Liver (tissue), 3 donors: ENCODE data around the gene OR2AG1.

Experiments used
- EGR1 ChIP-seq, 2 donors: IDR thresholded peaks; 2 replicates each; pipeline ENCODE4 v1.6.1; 2016 to 2018; ENCODE audit warnings: antibody characterized with exemption in 2 of 2, low read depth in 2 of 2
- FOXA1 ChIP-seq: IDR thresholded peaks from 2 replicates; pipeline ENCODE4 v1.6.1; 2016; ENCODE audit warnings: antibody characterized with exemption
- FOXA2 ChIP-seq: IDR thresholded peaks from 2 replicates; pipeline ENCODE4 v1.6.1; 2016; ENCODE audit warnings: antibody characterized with exemption
- GABPA ChIP-seq, 2 donors: IDR thresholded peaks in 1 of 2; conservative IDR thresholded peaks in 1 of 2; 2 replicates each; pipeline ENCODE4 v1.6.1; 2016; ENCODE audit warnings: antibody characterized with exemption in 2 of 2, mild to moderate bottlenecking in 1 of 2, moderate library complexity in 1 of 2
- HNF4A ChIP-seq, 2 donors: conservative IDR thresholded peaks; 2 replicates each; pipeline ENCODE4 v1.6.1; 2016; ENCODE audit warnings: antibody characterized with exemption in 2 of 2, mild to moderate bottlenecking in 2 of 2
- JUND ChIP-seq, 2 donors: IDR thresholded peaks; 2 replicates each; pipeline ENCODE4 v1.6.1; 2016; ENCODE audit warnings: antibody characterized with exemption in 2 of 2
- RAD21 ChIP-seq, 2 donors: IDR thresholded peaks; 2 replicates each; pipeline ENCODE4 v1.6.1; 2016; ENCODE audit warnings: antibody characterized with exemption in 2 of 2, mild to moderate bottlenecking in 2 of 2
- SP1 ChIP-seq: IDR thresholded peaks from 2 replicates; pipeline ENCODE4 v1.6.1; 2018; ENCODE audit warnings: antibody characterized with exemption, mild to moderate bottlenecking
- TAF1 ChIP-seq: conservative IDR thresholded peaks from 2 replicates; pipeline ENCODE4 v1.6.1; 2016; ENCODE audit warnings: antibody characterized with exemption, mild to moderate bottlenecking
- YY1 ChIP-seq: IDR thresholded peaks from 2 replicates; pipeline ENCODE4 v1.6.1; 2016; ENCODE audit warnings: antibody characterized with exemption, mild to moderate bottlenecking
- TF ChIP-seq, protein P1 (sequence below): fragments of 150-350 bp; IDR thresholded peaks from 2 replicates; pipeline ENCODE4 v1.5.1; 2017; ENCODE audit warnings: improper control_type of control experiment, low read depth, low read length; ENCODE audit not compliant: missing input control
- TF ChIP-seq, protein P2 (sequence below): IDR thresholded peaks from 2 replicates; pipeline ENCODE4 v1.6.1; 2016; ENCODE audit warnings: antibody characterized with exemption
- TF ChIP-seq, protein P3 (sequence below): IDR thresholded peaks from 2 replicates; pipeline ENCODE4 v1.6.1; 2016; ENCODE audit warnings: antibody characterized with exemption
- donor health status: healthy.
- donor health status: healthy.

DNA sequence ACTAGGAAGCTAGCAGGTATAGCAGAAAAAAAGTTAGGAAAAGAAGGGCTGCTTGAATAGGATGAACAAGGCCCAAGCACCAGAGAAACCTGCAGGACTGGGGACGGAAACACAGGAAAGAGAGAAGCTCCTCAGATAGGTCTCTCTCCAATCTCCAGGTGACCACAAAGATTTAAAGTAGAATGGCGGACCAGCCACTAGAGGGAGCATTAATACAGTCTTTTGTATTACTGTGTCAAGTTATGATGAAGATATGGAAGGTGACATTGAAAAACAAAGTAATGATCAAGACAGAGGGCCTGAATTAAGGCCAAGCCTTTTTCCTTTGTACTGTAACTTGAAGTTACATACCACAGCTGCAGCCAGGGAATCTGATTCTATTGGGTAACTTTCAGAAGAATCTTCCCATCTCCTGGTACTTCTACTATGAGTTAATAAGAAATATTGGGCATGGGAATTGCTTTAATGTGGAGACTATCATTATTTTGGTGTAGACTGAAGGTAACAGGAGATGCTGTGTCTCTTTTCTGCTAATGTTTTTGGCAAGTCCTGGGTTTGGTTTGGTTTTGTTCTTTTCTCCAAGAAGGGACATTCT lies 44.9 kb upstream of the OR2AG1 start:
- no peak for TF ChIP-seq YY1
- TF ChIP-seq, protein P1, sequence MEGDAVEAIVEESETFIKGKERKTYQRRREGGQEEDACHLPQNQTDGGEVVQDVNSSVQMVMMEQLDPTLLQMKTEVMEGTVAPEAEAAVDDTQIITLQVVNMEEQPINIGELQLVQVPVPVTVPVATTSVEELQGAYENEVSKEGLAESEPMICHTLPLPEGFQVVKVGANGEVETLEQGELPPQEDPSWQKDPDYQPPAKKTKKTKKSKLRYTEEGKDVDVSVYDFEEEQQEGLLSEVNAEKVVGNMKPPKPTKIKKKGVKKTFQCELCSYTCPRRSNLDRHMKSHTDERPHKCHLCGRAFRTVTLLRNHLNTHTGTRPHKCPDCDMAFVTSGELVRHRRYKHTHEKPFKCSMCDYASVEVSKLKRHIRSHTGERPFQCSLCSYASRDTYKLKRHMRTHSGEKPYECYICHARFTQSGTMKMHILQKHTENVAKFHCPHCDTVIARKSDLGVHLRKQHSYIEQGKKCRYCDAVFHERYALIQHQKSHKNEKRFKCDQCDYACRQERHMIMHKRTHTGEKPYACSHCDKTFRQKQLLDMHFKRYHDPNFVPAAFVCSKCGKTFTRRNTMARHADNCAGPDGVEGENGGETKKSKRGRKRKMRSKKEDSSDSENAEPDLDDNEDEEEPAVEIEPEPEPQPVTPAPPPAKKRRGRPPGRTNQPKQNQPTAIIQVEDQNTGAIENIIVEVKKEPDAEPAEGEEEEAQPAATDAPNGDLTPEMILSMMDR: peak; percentile 68
- peak; percentile 77 to 83 for TF ChIP-seq RAD21 (IDR thresholded peaks at IDR 0.05)
- no peak for TF ChIP-seq JUND (IDR thresholded peaks at IDR 0.05)
- TF ChIP-seq, protein P2, sequence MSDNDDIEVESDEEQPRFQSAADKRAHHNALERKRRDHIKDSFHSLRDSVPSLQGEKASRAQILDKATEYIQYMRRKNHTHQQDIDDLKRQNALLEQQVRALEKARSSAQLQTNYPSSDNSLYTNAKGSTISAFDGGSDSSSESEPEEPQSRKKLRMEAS: no peak
- no peak for TF ChIP-seq GABPA (IDR thresholded peaks at IDR 0.05 in 1 of 2, conservative IDR thresholded peaks at IDR 0.05 in 1 of 2)
- TF ChIP-seq HNF4A (conservative IDR thresholded peaks at IDR 0.05): no peak
- TF ChIP-seq FOXA1: no peak
- TF ChIP-seq TAF1: no peak
- TF ChIP-seq FOXA2: no peak
- no peak for TF ChIP-seq SP1
- TF ChIP-seq, protein P3, sequence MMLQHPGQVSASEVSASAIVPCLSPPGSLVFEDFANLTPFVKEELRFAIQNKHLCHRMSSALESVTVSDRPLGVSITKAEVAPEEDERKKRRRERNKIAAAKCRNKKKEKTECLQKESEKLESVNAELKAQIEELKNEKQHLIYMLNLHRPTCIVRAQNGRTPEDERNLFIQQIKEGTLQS: no peak
- TF ChIP-seq EGR1 (IDR thresholded peaks at IDR 0.05; ENCODE audit: low read depth in 2 of 2): no peak
